T-helper 2 cell treated with Interferon-gamma antibody and Interleukin-4, amounts not matched to agents 5 μg/mL and 100 μg/mL, for 36 hours (primary cell): ENCODE data around the gene KLF7.

Experiments
- DNase-seq: peaks from one replicate; pipeline ENCODE4 v3.0.0; 2021; ENCODE audit warnings: low spot score
- H3K27ac Mint-ChIP-seq: one replicate; pipeline ENCODE4 v1.8.0; 2021; ENCODE audit warnings: mild to moderate bottlenecking, mixed read lengths
- H3K27me3 Mint-ChIP-seq: one replicate; pipeline ENCODE4 v1.8.0; 2021; ENCODE audit warnings: low read depth, mixed read lengths
- H3K36me3 Mint-ChIP-seq: one replicate; pipeline ENCODE4 v1.8.0; 2021; ENCODE audit warnings: low read depth, mixed read lengths
- H3K4me1 Mint-ChIP-seq: one replicate; pipeline ENCODE4 v1.8.0; 2021; ENCODE audit warnings: low read depth, mixed read lengths
- H3K4me3 Mint-ChIP-seq: one replicate; pipeline ENCODE4 v1.8.0; 2022; ENCODE audit warnings: mild to moderate bottlenecking, moderate library complexity, mixed read lengths
- H3K9me3 Mint-ChIP-seq: one replicate; pipeline ENCODE4 v1.8.0; 2021; ENCODE audit warnings: mixed read lengths

The KLF7 gene

GRCh38 chr2:207093234-207093633 is 72.5 kb downstream of the KLF7 start:
- H3K36me3 Mint-ChIP-seq: peaks cover 28% of the 10 kb centered on the region
- no peak overlapping the region for H3K4me3 Mint-ChIP-seq
- no peak overlapping the region for H3K27ac Mint-ChIP-seq
- H3K27me3 Mint-ChIP-seq: no peaks in the 10 kb centered on the region
- peaks cover 23% of the 10 kb centered on the region for H3K4me1 Mint-ChIP-seq
- DNase-seq: no peak
- H3K9me3 Mint-ChIP-seq: peaks cover 4% of the 10 kb centered on the region

- Mint-ChIP-seq H3K9me3 (peaks cover 4% of the 10 kb centered on the region), H3K4me1 (peaks cover 24% of the 10 kb centered on the region), H3K27me3 (no peaks in the 10 kb centered on the region), H3K36me3 (peaks cover 31% of the 10 kb centered on the region), H3K4me3 (no peak overlapping the region), H3K27ac (no peak overlapping the region)
- no peak for DNase-seq
Observed at GRCh38 chr2:207092818-207093217, 72.9 kb downstream of the KLF7 start.

- peaks cover 4% of the 10 kb centered on the region for H3K9me3 Mint-ChIP-seq
- H3K4me3 Mint-ChIP-seq: no peak overlapping the region
- H3K27me3 Mint-ChIP-seq: no peaks in the 10 kb centered on the region
- H3K36me3 Mint-ChIP-seq: peaks cover 30% of the 10 kb centered on the region
- H3K4me1 Mint-ChIP-seq: peaks cover 24% of the 10 kb centered on the region
- no peak for DNase-seq
- no peak overlapping the region for H3K27ac Mint-ChIP-seq
Observed at GRCh38 chr2:207091928-207092327, 73.8 kb downstream of the KLF7 start.

GRCh38 chr2:207091176-207091575 is 74.6 kb downstream of the KLF7 start:
- H3K9me3 Mint-ChIP-seq: peaks cover 4% of the 10 kb centered on the region
- peaks cover 36% of the 10 kb centered on the region for H3K36me3 Mint-ChIP-seq
- peaks cover 24% of the 10 kb centered on the region for H3K4me1 Mint-ChIP-seq
- no peak overlapping the region for H3K4me3 Mint-ChIP-seq
- H3K27me3 Mint-ChIP-seq: no peaks in the 10 kb centered on the region
- DNase-seq: no peak
- no peak overlapping the region for H3K27ac Mint-ChIP-seq

GRCh38 chr2:207090389-207090788 is 75.4 kb downstream of the KLF7 start:
- H3K27me3 Mint-ChIP-seq: no peaks in the 10 kb centered on the region
- no peak for DNase-seq
- peaks cover 4% of the 10 kb centered on the region for H3K9me3 Mint-ChIP-seq
- H3K4me3 Mint-ChIP-seq: no peak overlapping the region
- no peak overlapping the region for H3K27ac Mint-ChIP-seq
- peaks cover 36% of the 10 kb centered on the region for H3K36me3 Mint-ChIP-seq
- H3K4me1 Mint-ChIP-seq: peaks cover 24% of the 10 kb centered on the region

GRCh38 chr2:207088839-207089238 is 76.9 kb downstream of the KLF7 start:
- Mint-ChIP-seq H3K27ac (no peak overlapping the region), H3K27me3 (no peaks in the 10 kb centered on the region), H3K36me3 (peaks cover 38% of the 10 kb centered on the region), H3K4me3 (no peak overlapping the region), H3K4me1 (peaks cover 24% of the 10 kb centered on the region), H3K9me3 (peaks cover 4% of the 10 kb centered on the region)
- DNase-seq: no peak

GRCh38 chr2:207088276-207088675 is 77.5 kb downstream of the KLF7 start:
- no peak for DNase-seq
- H3K4me1 Mint-ChIP-seq: peaks cover 21% of the 10 kb centered on the region
- peaks cover 2% of the 10 kb centered on the region for H3K9me3 Mint-ChIP-seq
- H3K27ac Mint-ChIP-seq: no peak overlapping the region
- no peak overlapping the region for H3K4me3 Mint-ChIP-seq
- H3K36me3 Mint-ChIP-seq: peaks cover 35% of the 10 kb centered on the region
- H3K27me3 Mint-ChIP-seq: no peaks in the 10 kb centered on the region

- H3K27ac Mint-ChIP-seq: no peak overlapping the region
- peaks cover 20% of the 10 kb centered on the region for H3K4me1 Mint-ChIP-seq
- no peaks in the 10 kb centered on the region for H3K27me3 Mint-ChIP-seq
- H3K9me3 Mint-ChIP-seq: no peaks in the 10 kb centered on the region
- H3K4me3 Mint-ChIP-seq: no peak overlapping the region
- no peak for DNase-seq
- H3K36me3 Mint-ChIP-seq: peaks cover 34% of the 10 kb centered on the region
Observed at GRCh38 chr2:207087046-207087902, 78.5 kb downstream of the KLF7 start.

- Mint-ChIP-seq H3K27me3 (no peaks in the 10 kb centered on the region), H3K27ac (no peak overlapping the region), H3K36me3 (peaks cover 36% of the 10 kb centered on the region), H3K4me3 (no peak overlapping the region), H3K4me1 (peaks cover 14% of the 10 kb centered on the region), H3K9me3 (no peaks in the 10 kb centered on the region)
- no peak for DNase-seq
Observed at GRCh38 chr2:207086136-207086535, 79.6 kb downstream of the KLF7 start.

- DNase-seq: no peak
- peaks cover 37% of the 10 kb centered on the region for H3K36me3 Mint-ChIP-seq
Observed at GRCh38 chr2:207085110-207085509, 80.6 kb downstream of the KLF7 start.

GRCh38 chr2:207083361-207084110 is 82.2 kb downstream of the KLF7 start:
- Mint-ChIP-seq H3K27ac (no peak overlapping the region), H3K36me3 (peaks cover 47% of the 10 kb centered on the region)

More at GRCh38 chr2:207085110-207085509, 80.6 kb downstream of the KLF7 start:
- no peak overlapping the region for H3K27ac Mint-ChIP-seq
- H3K9me3 Mint-ChIP-seq: no peaks in the 10 kb centered on the region
- H3K27me3 Mint-ChIP-seq: no peaks in the 10 kb centered on the region
- no peak overlapping the region for H3K4me3 Mint-ChIP-seq
- peaks cover 10% of the 10 kb centered on the region for H3K4me1 Mint-ChIP-seq

GRCh38 chr2:207082619-207083018 is 83.1 kb downstream of the KLF7 start:
- DNase-seq: no peak
- Mint-ChIP-seq H3K27ac (no peak overlapping the region), H3K4me3 (no peak overlapping the region), H3K36me3 (peaks cover 43% of the 10 kb centered on the region), H3K4me1 (no peaks in the 10 kb centered on the region), H3K27me3 (no peaks in the 10 kb centered on the region), H3K9me3 (no peaks in the 10 kb centered on the region)

More at GRCh38 chr2:207083361-207084110, 82.2 kb downstream of the KLF7 start:
- DNase-seq: no peak
- Mint-ChIP-seq H3K4me3 (no peak overlapping the region), H3K4me1 (peaks cover 3% of the 10 kb centered on the region), H3K9me3 (no peaks in the 10 kb centered on the region), H3K27me3 (no peaks in the 10 kb centered on the region)

- Mint-ChIP-seq H3K27me3 (no peaks in the 10 kb centered on the region), H3K4me1 (peaks cover 27% of the 10 kb centered on the region), H3K36me3 (peaks cover 30% of the 10 kb centered on the region), H3K9me3 (no peaks in the 10 kb centered on the region), H3K27ac (no peak overlapping the region), H3K4me3 (no peak overlapping the region)
- DNase-seq: no peak
Observed at GRCh38 chr2:207078186-207078798, 87.5 kb downstream of the KLF7 start.

GRCh38 chr2:207077266-207077665 is 88.5 kb downstream of the KLF7 start:
- Mint-ChIP-seq H3K9me3 (no peaks in the 10 kb centered on the region), H3K4me1 (peaks cover 32% of the 10 kb centered on the region), H3K36me3 (peaks cover 29% of the 10 kb centered on the region), H3K27me3 (no peaks in the 10 kb centered on the region), H3K4me3 (no peak overlapping the region), H3K27ac (no peak overlapping the region)
- no peak for DNase-seq
